Neural cell (in vitro differentiated cells): ENCODE measurements around the gene SGSM1.

Experiments used
- CTCF ChIP-seq: fragments of 450-650 bp; IDR thresholded peaks from 2 replicates; pipeline ENCODE4 v1.5.1; 2014; ENCODE audit warnings: antibody characterized with exemption, mild to moderate bottlenecking, moderate library complexity; ENCODE audit not compliant: poor library complexity, severe bottlenecking
- EZH2 ChIP-seq: fragments of 200-600, 300-800 bp; shearing (Covaris generic), sonication (generic); IDR thresholded peaks from 2 replicates; pipeline ENCODE4 v1.6.1; 2014; ENCODE audit warnings: antibody characterized with exemption, low read length, borderline replicate concordance, mild to moderate bottlenecking; ENCODE audit not compliant: insufficient read depth, poor library complexity, severe bottlenecking
- TAF1 ChIP-seq: IDR thresholded peaks from 2 replicates; pipeline ENCODE4 v1.6.1; 2012; ENCODE audit warnings: low read depth

GRCh38 chr22:24976442-24977218 lies 170.6 kb downstream of the SGSM1 start:
- TF ChIP-seq CTCF (no peak), TAF1 (no peak), EZH2 (no peak)
